Measurements from ENCODE around the gene GPRC5A. TPM values are rescaled to one million over a fixed set of nuclear protein-coding genes. Genes with fewer than 3 reads are reported as not detected.
"Not testable (repeated sequence)": the region's sequence is repeated elsewhere in the genome, so short reads cannot be mapped to it uniquely, and the experiment has no call there.

Gene GPRC5A
- total and polyA plus RNA-seq, 2 of the 13 experiments (the other 11 are each of a cell fraction or from before 2014, with no cell fraction given), result 0.27 to 3.0 TPM

DNA sequence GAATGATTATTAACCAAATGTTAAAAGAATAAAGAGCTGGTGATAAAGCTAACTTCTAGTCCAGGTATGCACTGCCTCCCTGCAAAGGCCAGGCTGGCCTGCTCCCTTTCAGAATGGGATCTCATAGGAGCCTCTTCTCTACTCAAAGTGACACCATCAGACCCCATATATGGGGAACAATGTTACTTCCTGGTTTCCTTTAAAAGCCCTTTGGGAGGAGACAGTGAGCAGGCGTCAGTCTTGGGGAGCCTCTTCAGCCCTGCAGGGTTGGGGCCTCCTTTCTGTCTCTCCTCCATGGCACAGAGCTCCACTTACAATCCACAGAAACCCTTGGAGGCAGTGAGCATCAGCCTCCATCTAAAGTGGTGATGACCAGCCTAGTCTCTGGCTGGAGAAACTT is 17.3 kb upstream of the GPRC5A start (continued):
- TF ChIP-seq, protein P1, sequence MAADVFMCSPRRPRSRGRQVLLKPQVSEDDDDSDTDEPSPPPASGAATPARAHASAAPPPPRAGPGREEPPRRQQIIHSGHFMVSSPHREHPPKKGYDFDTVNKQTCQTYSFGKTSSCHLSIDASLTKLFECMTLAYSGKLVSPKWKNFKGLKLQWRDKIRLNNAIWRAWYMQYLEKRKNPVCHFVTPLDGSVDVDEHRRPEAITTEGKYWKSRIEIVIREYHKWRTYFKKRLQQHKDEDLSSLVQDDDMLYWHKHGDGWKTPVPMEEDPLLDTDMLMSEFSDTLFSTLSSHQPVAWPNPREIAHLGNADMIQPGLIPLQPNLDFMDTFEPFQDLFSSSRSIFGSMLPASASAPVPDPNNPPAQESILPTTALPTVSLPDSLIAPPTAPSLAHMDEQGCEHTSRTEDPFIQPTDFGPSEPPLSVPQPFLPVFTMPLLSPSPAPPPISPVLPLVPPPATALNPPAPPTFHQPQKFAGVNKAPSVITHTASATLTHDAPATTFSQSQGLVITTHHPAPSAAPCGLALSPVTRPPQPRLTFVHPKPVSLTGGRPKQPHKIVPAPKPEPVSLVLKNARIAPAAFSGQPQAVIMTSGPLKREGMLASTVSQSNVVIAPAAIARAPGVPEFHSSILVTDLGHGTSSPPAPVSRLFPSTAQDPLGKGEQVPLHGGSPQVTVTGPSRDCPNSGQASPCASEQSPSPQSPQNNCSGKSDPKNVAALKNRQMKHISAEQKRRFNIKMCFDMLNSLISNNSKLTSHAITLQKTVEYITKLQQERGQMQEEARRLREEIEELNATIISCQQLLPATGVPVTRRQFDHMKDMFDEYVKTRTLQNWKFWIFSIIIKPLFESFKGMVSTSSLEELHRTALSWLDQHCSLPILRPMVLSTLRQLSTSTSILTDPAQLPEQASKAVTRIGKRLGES (CRISPR knock-in tag; IDR thresholded peaks at IDR 0.05; ENCODE audit: borderline replicate concordance), result no peak
- TF ChIP-seq ZSCAN29 (CRISPR knock-in tag; conservative IDR thresholded peaks at IDR 0.05) (no peak), HOXA3 (CRISPR knock-in tag; IDR thresholded peaks at IDR 0.05) (no peak), SMYD3 (CRISPR knock-in tag; IDR thresholded peaks at IDR 0.05) (no peak), ZNF44 (CRISPR knock-in tag; IDR thresholded peaks at IDR 0.05) (no peak)
- TF ChIP-seq, protein P2, sequence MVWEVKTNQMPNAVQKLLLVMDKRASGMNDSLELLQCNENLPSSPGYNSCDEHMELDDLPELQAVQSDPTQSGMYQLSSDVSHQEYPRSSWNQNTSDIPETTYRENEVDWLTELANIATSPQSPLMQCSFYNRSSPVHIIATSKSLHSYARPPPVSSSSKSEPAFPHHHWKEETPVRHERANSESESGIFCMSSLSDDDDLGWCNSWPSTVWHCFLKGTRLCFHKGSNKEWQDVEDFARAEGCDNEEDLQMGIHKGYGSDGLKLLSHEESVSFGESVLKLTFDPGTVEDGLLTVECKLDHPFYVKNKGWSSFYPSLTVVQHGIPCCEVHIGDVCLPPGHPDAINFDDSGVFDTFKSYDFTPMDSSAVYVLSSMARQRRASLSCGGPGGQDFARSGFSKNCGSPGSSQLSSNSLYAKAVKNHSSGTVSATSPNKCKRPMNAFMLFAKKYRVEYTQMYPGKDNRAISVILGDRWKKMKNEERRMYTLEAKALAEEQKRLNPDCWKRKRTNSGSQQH (CRISPR knock-in tag; IDR thresholded peaks at IDR 0.05; ENCODE audit: low read depth), result no peak
- TF ChIP-seq, protein P3, sequence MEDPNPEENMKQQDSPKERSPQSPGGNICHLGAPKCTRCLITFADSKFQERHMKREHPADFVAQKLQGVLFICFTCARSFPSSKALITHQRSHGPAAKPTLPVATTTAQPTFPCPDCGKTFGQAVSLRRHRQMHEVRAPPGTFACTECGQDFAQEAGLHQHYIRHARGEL (CRISPR knock-in tag; IDR thresholded peaks at IDR 0.05), result no peak
- TF ChIP-seq, protein P4, sequence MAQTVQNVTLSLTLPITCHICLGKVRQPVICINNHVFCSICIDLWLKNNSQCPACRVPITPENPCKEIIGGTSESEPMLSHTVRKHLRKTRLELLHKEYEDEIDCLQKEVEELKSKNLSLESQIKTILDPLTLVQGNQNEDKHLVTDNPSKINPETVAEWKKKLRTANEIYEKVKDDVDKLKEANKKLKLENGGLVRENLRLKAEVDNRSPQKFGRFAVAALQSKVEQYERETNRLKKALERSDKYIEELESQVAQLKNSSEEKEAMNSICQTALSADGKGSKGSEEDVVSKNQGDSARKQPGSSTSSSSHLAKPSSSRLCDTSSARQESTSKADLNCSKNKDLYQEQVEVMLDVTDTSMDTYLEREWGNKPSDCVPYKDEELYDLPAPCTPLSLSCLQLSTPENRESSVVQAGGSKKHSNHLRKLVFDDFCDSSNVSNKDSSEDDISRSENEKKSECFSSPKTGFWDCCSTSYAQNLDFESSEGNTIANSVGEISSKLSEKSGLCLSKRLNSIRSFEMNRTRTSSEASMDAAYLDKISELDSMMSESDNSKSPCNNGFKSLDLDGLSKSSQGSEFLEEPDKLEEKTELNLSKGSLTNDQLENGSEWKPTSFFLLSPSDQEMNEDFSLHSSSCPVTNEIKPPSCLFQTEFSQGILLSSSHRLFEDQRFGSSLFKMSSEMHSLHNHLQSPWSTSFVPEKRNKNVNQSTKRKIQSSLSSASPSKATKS (CRISPR knock-in tag; IDR thresholded peaks at IDR 0.05), result no peak

DNA sequence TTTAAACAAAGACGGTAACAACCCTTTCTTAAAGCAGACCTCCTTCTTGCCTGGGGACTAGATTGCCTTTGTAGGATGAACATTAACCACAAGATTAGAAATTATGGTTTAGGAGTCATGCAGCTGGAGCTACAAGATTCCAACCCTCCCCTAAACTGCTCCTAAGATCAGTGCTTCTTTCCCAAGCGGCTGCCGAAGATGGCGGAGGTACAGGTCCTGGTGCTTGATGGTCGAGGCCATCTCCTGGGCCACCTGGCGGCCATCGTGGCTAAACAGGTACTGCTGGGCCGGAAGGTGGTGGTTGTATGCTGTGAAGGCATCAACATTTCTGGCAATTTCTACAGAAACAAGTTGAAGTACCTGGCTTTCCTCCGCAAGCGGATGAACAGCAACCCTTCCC is 16.1 kb upstream of the GPRC5A start:
- H3K9ac ChIP-seq (ENCODE audit: insufficient read depth, low read depth, low read length); BruUV-seq (replicated peaks); H3K9me3 ChIP-seq (ENCODE audit: low read length); H3K36me3 ChIP-seq (replicated peaks in 1 of 2; ENCODE audit: control insufficient read depth in 1 of 2, insufficient read depth in 2 of 2, low read length in 2 of 2); H3K4me3 ChIP-seq (replicated peaks in 1 of 3; ENCODE audit: insufficient read depth in 1 of 3, low read depth in 2 of 3, low read length in 3 of 3); DNase-seq (ENCODE audit: low spot score); H4K20me1 ChIP-seq (ENCODE audit: insufficient read depth, low read length); intact Hi-C loops (cut with micrococcal nuclease; ENCODE audit: unreplicated experiment); in situ Hi-C loops (cut with HindIII; ENCODE audit: extremely low pct_ligation_motif_present, low pct_unique_long_range_greater_than_20kb); H3K27me3 ChIP-seq (ENCODE audit: control insufficient read depth in 1 of 2, insufficient read depth in 2 of 2, low read length in 2 of 2); H3K4me2 ChIP-seq (ENCODE audit: low read depth, low read length); H3K79me2 ChIP-seq (ENCODE audit: insufficient read depth, low read length); CTCF ChIA-PET (ENCODE audit: low intra/inter-chr PET ratio, low total read pairs); H3K27ac ChIP-seq (ENCODE audit: extremely low read length, insufficient read depth, low read length); ATAC-seq; FAIRE-seq; H2AFZ ChIP-seq (ENCODE audit: low read length); POLR2A ChIA-PET: not testable (repeated sequence)
- peaks cover 17% of the 10 kb centered on the region for H3K4me1 ChIP-seq (ENCODE audit: insufficient read depth, low read length)
- 88% methylated on average over 8 of the region's 10 CpGs for WGBS (ENCODE audit: low lambda C conversion rate)
